ENCODE results near the gene GLUD1.
"Not testable (repeated sequence)": the region's sequence is repeated elsewhere in the genome, so short reads cannot be mapped to it uniquely, and the experiment has no call there.

GRCh38 chr10:87123351-87123750 is 28.7 kb upstream of the GLUD1 start:
- TF ChIP-seq, protein P1, sequence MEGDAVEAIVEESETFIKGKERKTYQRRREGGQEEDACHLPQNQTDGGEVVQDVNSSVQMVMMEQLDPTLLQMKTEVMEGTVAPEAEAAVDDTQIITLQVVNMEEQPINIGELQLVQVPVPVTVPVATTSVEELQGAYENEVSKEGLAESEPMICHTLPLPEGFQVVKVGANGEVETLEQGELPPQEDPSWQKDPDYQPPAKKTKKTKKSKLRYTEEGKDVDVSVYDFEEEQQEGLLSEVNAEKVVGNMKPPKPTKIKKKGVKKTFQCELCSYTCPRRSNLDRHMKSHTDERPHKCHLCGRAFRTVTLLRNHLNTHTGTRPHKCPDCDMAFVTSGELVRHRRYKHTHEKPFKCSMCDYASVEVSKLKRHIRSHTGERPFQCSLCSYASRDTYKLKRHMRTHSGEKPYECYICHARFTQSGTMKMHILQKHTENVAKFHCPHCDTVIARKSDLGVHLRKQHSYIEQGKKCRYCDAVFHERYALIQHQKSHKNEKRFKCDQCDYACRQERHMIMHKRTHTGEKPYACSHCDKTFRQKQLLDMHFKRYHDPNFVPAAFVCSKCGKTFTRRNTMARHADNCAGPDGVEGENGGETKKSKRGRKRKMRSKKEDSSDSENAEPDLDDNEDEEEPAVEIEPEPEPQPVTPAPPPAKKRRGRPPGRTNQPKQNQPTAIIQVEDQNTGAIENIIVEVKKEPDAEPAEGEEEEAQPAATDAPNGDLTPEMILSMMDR (conservative IDR thresholded peaks at IDR 0.05 in 1 of 2, IDR thresholded peaks at IDR 0.05 in 1 of 2; ENCODE audit: extremely low read depth in 1 of 2, insufficient read depth in 1 of 2, low read depth in 1 of 2, low read length in 2 of 2): not testable (repeated sequence)
- TF ChIP-seq EZH2 (IDR thresholded peaks at IDR 0.05; ENCODE audit: borderline replicate concordance, low read length): not testable (repeated sequence)

All from mammary epithelial cell (primary cell).